HG02840 (cell line): ENCODE measurements around the gene CBL.
"Not testable (repeated sequence)": the region's sequence is repeated elsewhere in the genome, so short reads cannot be mapped to it uniquely, and the experiment has no call there.

ENCODE experiments used
- ATAC-seq: cut with Tn5 transposase; IDR thresholded peaks from one replicate; pipeline ENCODE4 v1.9.1; 2021; ENCODE audit warnings: mild to moderate bottlenecking, moderate library complexity, moderate number of reproducible peaks; ENCODE audit not compliant: unreplicated experiment, low FRiP score

The CBL gene

GRCh38 chr11:119181677-119182412 lies 24.3 kb upstream of the CBL start:
- ATAC-seq, result no peak

- ATAC-seq, result not testable (repeated sequence)
Observed at GRCh38 chr11:119184399-119184798, 21.7 kb upstream of the CBL start.

DNA sequence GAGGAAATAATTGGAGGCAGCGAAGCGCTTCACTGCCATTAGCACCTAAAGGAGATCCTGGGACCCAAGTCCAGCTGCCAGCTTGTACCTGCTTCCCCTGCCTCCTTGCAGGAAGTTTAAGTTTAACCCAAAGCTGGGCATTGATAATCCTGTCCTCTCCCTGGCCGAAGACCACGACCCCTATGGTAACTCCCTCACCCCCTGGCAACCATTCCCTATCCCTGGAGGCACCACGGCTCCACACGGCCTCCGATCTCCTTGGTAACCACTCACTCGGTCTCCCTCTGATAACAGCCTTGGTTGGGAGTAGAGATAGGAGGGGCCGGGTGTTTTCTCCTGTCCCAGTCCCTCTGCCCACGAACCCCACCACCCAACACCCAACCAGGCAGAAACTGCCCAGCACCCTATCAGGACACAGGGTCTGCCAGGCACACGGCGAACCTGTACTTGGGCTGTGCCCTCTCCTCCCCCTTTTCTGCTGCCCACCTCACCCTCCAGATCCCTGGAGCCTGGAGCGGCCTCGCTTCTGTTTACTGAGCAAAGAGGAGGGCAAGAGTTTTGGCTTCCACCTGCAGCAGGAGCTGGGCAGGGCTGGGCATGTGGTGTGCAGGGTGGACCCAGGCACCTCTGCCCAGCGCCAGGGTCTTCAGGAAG lies 20.0 kb upstream of the CBL start:
- no peak for ATAC-seq

GRCh38 chr11:119187123-119187892 lies 18.8 kb upstream of the CBL start:
- no peak for ATAC-seq

DNA sequence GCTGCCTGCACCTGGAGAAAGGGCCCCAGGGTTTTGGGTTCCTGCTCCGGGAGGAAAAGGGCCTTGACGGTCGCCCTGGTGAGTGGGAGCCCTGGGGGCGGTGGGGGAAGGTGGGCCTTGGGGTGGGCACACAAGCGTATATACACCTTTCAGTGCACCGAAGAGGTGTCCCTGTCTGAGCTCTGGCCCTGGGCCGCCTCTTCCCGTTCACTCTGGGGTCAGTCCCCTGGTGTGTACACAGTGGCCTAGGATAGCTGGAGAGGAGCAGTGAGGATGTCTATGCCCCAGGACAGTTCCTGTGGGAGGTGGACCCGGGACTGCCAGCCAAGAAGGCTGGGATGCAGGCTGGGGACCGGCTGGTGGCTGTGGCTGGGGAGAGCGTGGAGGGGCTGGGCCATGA lies 18.1 kb upstream of the CBL start:
- ATAC-seq, result no peak

DNA sequence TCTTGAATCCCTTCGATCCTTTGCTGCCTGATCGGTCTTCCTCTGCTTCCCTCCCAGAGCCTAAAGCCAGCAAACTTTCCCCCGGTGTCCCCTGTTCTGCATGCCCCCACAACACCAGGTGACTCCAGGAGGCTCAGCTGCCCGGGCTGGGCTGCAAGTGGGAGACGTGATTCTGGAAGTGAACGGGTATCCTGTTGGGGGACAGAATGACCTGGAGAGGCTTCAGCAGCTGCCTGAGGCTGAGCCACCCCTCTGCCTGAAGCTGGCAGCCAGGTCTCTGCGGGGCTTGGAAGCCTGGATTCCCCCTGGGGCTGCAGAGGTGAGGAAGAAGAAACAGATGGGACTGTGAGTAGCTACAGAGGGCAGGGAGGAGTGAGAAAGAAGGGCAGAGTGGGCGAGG lies 17.3 kb upstream of the CBL start:
- ATAC-seq, result no peak

- ATAC-seq, result no peak
Observed at GRCh38 chr11:119189393-119189792, 16.7 kb upstream of the CBL start.

GRCh38 chr11:119190531-119190930 lies 15.6 kb upstream of the CBL start:
- no peak for ATAC-seq

DNA sequence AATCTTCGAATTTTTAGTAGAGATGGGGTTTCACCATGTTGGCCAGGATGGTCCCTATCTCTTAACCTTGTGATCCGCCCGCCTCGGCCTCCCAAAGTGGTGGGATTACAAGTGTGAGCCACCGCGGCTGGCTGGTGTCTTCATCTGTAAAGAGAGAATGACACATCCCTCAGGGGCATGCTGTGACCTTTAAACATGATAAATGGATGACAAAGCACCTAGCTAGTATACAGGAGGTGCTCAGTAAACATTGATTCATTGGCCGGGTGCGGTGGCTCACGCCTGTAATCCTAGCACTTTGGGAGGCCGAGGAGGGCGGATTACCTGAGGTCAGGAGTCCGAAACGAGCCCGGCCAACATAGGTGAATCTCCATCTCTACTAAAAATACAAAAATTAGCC lies 14.9 kb upstream of the CBL start:
- ATAC-seq, result not testable (repeated sequence)

DNA sequence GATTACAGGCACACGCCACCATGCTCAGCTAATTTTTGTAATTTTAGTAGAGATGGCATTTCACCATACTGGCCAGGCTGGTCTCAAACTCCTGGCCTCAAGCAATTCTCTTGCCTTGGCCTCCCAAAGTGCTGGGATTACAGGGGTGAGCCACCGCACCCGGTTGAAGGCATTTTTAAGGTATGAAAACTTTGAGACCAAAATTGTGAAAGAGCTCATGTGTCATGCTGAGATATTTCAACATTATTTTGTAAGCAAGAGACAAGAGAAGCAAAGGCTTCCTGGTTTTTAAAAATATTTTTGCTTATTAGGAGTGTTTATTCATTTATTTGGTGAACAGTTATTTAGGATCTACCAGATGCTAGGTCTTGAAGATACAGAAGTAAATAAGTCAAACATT lies 14.0 kb upstream of the CBL start:
- no peak for ATAC-seq

DNA sequence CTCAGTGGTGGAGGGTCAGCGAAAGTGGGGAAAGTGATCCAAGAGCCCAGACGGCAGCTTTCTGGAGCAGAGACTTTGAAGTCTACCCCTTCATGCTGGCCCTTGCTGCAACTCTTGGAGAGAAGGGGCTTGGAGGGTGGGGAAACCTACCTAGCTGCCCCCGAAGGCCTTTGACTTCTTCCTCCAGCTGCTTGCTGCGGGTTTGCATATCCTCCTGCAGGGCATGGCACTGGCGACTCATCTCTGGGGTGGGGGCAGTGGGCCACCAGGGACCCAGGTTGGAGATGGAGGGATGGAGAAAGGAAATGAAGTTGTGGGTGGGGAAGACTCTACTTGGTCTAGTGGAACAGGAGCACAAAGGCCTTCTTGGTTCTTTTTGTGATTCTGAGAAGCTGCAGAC lies 13.1 kb upstream of the CBL start:
- no peak for ATAC-seq

GRCh38 chr11:119193626-119194025 lies 12.5 kb upstream of the CBL start:
- ATAC-seq, result no peak

DNA sequence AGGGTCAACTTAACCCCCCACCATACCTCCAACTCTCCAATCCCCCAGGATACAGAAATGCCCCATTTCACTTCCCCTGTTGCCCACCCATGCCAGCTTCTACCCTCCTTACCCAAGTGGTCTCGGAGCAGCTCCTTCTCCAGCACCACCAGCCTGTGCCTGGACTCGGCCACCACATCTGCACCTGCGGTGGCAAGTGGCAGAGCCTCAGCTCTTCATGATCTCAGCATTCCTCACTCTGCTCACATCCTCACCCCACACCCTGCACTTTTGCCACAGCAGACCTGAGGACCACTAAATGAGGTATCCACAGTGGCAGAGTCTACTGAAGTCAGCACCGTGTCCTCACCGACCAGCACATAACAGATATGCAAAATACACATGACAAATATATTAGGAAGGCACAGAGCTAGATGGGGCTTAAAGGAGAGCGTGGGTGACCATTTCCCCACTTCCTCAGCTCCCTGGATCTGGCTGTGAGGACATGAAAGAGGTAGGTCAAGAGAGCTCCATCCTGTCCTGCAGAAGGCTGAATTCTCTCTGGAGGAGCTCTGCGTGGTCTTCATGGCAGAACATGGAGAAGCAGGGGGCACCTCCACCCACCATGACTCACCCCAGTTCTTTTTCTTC lies 11.2 kb upstream of the CBL start:
- ATAC-seq, result no peak

DNA sequence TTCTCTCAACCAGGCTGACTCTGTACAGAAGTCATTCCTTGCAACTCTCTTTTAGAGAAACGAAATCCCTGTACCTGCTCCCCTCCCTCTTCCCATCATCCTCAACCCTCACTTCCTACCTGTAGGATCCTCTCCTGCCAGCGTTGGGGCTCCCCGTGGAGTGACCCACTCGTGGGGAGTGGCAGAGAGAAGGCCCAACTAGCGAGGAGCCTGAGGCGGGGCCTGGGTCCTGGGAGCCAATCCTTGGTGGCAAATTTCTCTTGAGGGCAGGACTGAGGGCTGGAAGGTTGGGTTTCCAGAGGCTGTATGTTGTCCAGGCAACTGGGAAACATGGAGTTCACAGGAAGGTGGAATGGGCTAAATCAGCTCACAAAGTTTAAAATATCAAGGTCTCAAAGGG lies 10.5 kb upstream of the CBL start:
- no peak for ATAC-seq

DNA sequence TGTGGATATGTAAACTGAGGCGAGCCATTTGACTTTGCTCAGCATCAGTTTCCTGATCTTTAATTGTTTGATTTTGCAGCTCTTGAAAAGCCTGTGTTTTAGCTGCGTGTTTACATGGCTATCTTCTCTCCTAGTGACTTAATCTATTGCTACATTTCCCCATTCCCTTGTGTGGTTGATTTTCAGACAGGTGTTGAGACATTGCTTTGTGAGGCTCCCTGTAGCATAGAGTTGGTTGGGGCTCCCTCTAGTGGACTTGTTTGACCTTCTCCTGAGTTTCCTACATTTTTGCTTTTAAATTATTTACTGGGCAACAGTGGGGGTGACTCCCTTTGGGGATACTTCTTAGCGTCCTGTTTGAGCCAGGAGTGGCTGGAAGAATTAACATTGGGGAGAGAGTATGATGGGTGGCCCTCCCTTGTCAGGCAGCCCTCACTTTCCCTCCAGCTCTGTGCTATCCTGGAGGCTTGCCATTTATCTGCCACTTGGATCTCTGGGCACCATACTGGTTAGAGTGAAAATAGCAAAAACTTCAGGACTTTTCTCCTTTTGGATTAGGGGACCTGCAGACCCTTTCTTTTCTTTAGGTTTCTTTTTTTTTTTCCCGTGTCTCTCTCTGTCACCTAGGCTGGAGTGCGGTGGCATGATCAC lies 9.2 kb upstream of the CBL start:
- no peak for ATAC-seq

- no peak for ATAC-seq
Observed at GRCh38 chr11:119198925-119199324, 7.2 kb upstream of the CBL start.

GRCh38 chr11:119201236-119201635 lies 4.9 kb upstream of the CBL start:
- ATAC-seq, result not testable (repeated sequence)

DNA sequence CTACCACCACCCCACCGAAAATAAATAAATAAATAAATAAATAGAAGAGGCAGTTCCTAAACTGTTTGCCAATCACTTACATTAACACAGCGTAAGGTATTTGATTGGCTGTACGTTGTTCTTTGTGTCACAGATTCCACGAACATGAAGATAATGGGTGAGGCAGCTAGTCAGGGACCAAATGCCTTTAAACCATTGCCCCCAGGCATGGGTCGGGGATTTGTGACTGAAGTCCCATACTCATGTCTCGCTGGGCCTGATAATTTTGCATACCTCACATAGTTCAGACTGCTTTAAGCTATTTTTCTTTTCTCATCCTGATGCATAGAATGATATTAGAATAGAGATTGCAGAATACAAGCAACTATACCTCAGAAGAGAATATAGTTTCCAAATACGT lies 3.6 kb upstream of the CBL start:
- no peak for ATAC-seq

DNA sequence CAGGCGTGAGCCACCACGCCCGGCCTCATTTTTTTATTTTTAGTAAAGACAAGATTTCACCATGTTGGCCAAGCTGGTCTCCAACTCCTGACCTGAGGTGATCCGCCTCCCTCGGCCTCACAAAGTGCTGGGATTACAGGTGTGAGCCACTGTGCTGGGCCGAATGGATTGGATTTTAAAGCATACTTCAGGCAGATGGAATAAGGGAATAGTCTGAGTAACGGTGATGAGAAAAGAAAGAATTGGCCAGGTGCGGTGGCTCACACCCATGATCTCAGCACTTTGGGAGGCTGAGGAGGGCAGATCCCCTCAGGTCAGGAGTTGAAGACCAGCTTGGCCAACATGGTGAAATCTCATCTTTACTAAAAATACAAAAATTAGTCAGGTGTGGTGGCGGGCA lies 2.1 kb upstream of the CBL start:
- ATAC-seq, result no peak

DNA sequence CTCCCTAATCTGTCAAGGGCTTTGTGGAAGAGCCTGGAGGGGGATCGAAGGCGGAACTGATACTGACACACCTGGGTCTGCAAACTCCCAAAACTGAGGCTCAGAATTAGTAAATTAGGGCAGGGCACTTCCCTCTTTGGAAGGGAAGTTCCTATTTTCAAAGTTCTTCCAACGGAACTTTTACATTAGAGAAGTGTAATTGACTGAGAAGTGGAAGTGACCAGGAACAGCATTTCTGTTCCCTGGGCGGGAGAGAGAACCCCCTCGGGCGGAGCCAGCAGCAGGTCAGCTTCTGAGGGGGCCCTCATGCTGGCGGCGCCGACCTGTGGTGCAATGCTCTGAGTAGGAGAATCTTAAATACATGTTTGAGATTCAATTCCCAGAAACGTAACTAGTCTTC lies 1.1 kb upstream of the CBL start:
- ATAC-seq, result no peak
